PC-3 (cell line): Measurements from ENCODE around the gene SPG7. TPM values are rescaled to one million over a fixed set of nuclear protein-coding genes. Genes with fewer than 3 reads are reported as not detected.

Experiments
- ATAC-seq: fragments of 200-7000 bp; cut with Tn5 transposase; 2 replicates; pipeline ENCODE4 v1.9.1; 2020; ENCODE audit warnings: mild to moderate bottlenecking, moderate library complexity
- BruUV-seq: library from RNA; stranded (reverse); fragments of 400-500 nt; replicated peaks from 2 replicates; lab custom pipeline; 2021; lab: Mats Ljungman, UMichigan
- CTCF ChIA-PET: fragments of 300-600 bp; sonication (Branson Sonifier 250); formaldehyde crosslinking; loops from one replicate; lab custom pipeline; 2022; ENCODE audit warnings: antibody characterized with exemption; lab: Charles Lee
- POLR2A ChIA-PET: fragments of 300-600 bp; sonication (Branson Sonifier 250); formaldehyde crosslinking; loops from one replicate; lab custom pipeline; 2022; ENCODE audit warnings: antibody characterized with exemption; ENCODE audit not compliant: unreplicated experiment; lab: Charles Lee
- DNase-seq: peaks from one replicate; pipeline ENCODE4 v3.0.0-alpha.2; 2015
- H2AFZ ChIP-seq: fragments of 300-600 bp; sonication (generic); 2 replicates; pipeline ENCODE4 v1.6.0; 2016; ENCODE audit warnings: antibody characterized with exemption, low read length
- H3F3A ChIP-seq: fragments of 300-600 bp; sonication (generic); one replicate; pipeline ENCODE4 v1.6.0; 2017; ENCODE audit warnings: antibody characterized with exemption, low read length, control low read depth, mild to moderate bottlenecking; ENCODE audit not compliant: unreplicated experiment
- H3K27ac ChIP-seq: fragments of 300-600 bp; sonication (generic); 2 replicates; pipeline ENCODE4 v1.5.1; 2016; ENCODE audit warnings: mild to moderate bottlenecking, low read length
- H3K27me3 ChIP-seq: fragments of 300-600 bp; sonication (generic); 2 replicates; pipeline ENCODE4 v1.6.1; 2016; ENCODE audit warnings: low read length, mixed read lengths
- H3K36me3 ChIP-seq: fragments of 300-600 bp; sonication (generic); 2 replicates; pipeline ENCODE4 v1.6.1; 2016; ENCODE audit warnings: low read depth, mixed run types, low read length, mixed read lengths
- H3K4me1 ChIP-seq: fragments of 300-600 bp; sonication (generic); 2 replicates; pipeline ENCODE4 v1.5.1; 2016; ENCODE audit warnings: low read length; ENCODE audit not compliant: insufficient read depth
- H3K4me2 ChIP-seq: fragments of 300-600 bp; sonication (generic); 2 replicates; pipeline ENCODE4 v1.6.0; 2016; ENCODE audit warnings: low read length
- H3K4me3 ChIP-seq: fragments of 300-600 bp; sonication (generic); 2 replicates; pipeline ENCODE4 v1.5.1; 2016; ENCODE audit warnings: mild to moderate bottlenecking, low read length, mixed read lengths
- H3K79me2 ChIP-seq: fragments of 300-600 bp; sonication (generic); 2 replicates; pipeline ENCODE4 v1.6.1; 2017; ENCODE audit warnings: low read length, mixed read lengths
- H3K9ac ChIP-seq: fragments of 300-600 bp; sonication (generic); 2 replicates; pipeline ENCODE4 v1.6.0; 2016; ENCODE audit warnings: mild to moderate bottlenecking, low read length
- H3K9me2 ChIP-seq: fragments of 300-600 bp; sonication (generic); replicated peaks from 2 replicates; pipeline ENCODE4 v1.6.1; 2016; ENCODE audit warnings: mixed run types, low read length, mixed read lengths
- H3K9me3 ChIP-seq: fragments of 300-600 bp; sonication (generic); 2 replicates; pipeline ENCODE4 v1.6.1; 2016; ENCODE audit warnings: low read length, mixed read lengths
- H4K20me1 ChIP-seq: fragments of 300-600 bp; sonication (generic); 2 replicates; pipeline ENCODE4 v1.6.1; 2016; ENCODE audit warnings: low read length, mixed read lengths
- CTCF ChIP-seq: fragments of 300-600 bp; sonication (generic); conservative IDR thresholded peaks from 2 replicates; pipeline ENCODE4 v1.5.1; 2017; ENCODE audit warnings: antibody characterized with exemption, low read depth, mild to moderate bottlenecking, low read length
- EZH2 ChIP-seq: fragments of 300-600 bp; sonication (generic); IDR thresholded peaks from one replicate; pipeline ENCODE4 v1.6.1; 2017; ENCODE audit warnings: antibody characterized with exemption, mild to moderate bottlenecking, low read length; ENCODE audit not compliant: unreplicated experiment
- EZH2phosphoT487 ChIP-seq: fragments of 300-600 bp; sonication (generic); IDR thresholded peaks from 2 replicates; pipeline ENCODE4 v1.6.1; 2018; ENCODE audit warnings: mild to moderate bottlenecking, antibody characterized with exemption, low read length, borderline replicate concordance
- intact Hi-C: fragments of 100-400 bp; cut with micrococcal nuclease; formaldehyde crosslinking; loops from 2 replicates; pipeline ENCODE4 v1.9.0; 2023
- total RNA-seq: library from RNA; depleted of rRNA; stranded (reverse); fragments of >200 nt; gene quantifications from 2 replicates; pipeline ENCODE4 v1.2.3, GENCODE V29; 2014

SPG7 gene
- total RNA-seq, 1 experiment from 2014 or later, result 106 TPM

- no peak overlapping the region for H3K9ac ChIP-seq
- H3K27ac ChIP-seq, result no peak overlapping the region
- no peak for ATAC-seq
- H3K9me3 ChIP-seq, result no peaks in the 10 kb centered on the region
- no peaks in the 10 kb centered on the region for H4K20me1 ChIP-seq
- intact Hi-C loops, result no loop called here
- H3K4me3 ChIP-seq, result no peak overlapping the region
- no peak for TF ChIP-seq EZH2phosphoT487
- no peak for TF ChIP-seq EZH2
- no peak for TF ChIP-seq CTCF
- ChIA-PET CTCF (no interaction called here), POLR2A (no interaction called here)
- no peaks in the 10 kb centered on the region; the same call in 1 of the 2 replicates for H3K36me3 ChIP-seq
- no TSS peak for BruUV-seq
- no peak overlapping the region for H2AFZ ChIP-seq
- H3K4me1 ChIP-seq, result no peaks in the 10 kb centered on the region
- no peaks in the 10 kb centered on the region for H3F3A ChIP-seq
- no peaks in the 10 kb centered on the region for H3K79me2 ChIP-seq
- no peaks in the 10 kb centered on the region for H3K9me2 ChIP-seq
- no peaks in the 10 kb centered on the region for H3K27me3 ChIP-seq
- no peak overlapping the region for H3K4me2 ChIP-seq
- no peak for DNase-seq
Measured at GRCh38 chr16:89536886-89537548, 28.8 kb downstream of the SPG7 start.

- no peaks in the 10 kb centered on the region for H3K79me2 ChIP-seq
- ChIA-PET POLR2A (no interaction called here), CTCF (no interaction called here)
- intact Hi-C loops, result no loop called here
- H3F3A ChIP-seq, result no peaks in the 10 kb centered on the region
- no peak overlapping the region for H2AFZ ChIP-seq
- H3K27me3 ChIP-seq, result no peaks in the 10 kb centered on the region
- ATAC-seq (no peak), DNase-seq (no peak)
- no peak overlapping the region for H3K4me3 ChIP-seq
- no peak overlapping the region for H3K4me2 ChIP-seq
- no peaks in the 10 kb centered on the region for H4K20me1 ChIP-seq
- TF ChIP-seq CTCF (no peak), EZH2phosphoT487 (no peak), EZH2 (no peak)
- no peak overlapping the region for H3K9ac ChIP-seq
- H3K4me1 ChIP-seq, result no peaks in the 10 kb centered on the region
- no peaks in the 10 kb centered on the region for H3K9me3 ChIP-seq
- H3K36me3 ChIP-seq, result no peaks in the 10 kb centered on the region; the same call in 1 of the 2 replicates
- H3K9me2 ChIP-seq, result no peaks in the 10 kb centered on the region
- H3K27ac ChIP-seq, result no peak overlapping the region
- BruUV-seq, result no TSS peak
Measured at GRCh38 chr16:89537549-89537925, 29.3 kb downstream of the SPG7 start.

- no peak overlapping the region for H3K27ac ChIP-seq
- no TSS peak for BruUV-seq
- no peaks in the 10 kb centered on the region; the same call in 1 of the 2 replicates for H3K36me3 ChIP-seq
- POLR2A ChIA-PET, result no interaction called here
- no peak overlapping the region for H2AFZ ChIP-seq
- H4K20me1 ChIP-seq, result no peaks in the 10 kb centered on the region
- no peak overlapping the region for H3K4me2 ChIP-seq
- CTCF ChIA-PET, result no interaction called here
- H3K79me2 ChIP-seq, result no peaks in the 10 kb centered on the region
- no peaks in the 10 kb centered on the region for H3F3A ChIP-seq
- ATAC-seq, result no peak
- intact Hi-C loops, result no loop called here
- no peaks in the 10 kb centered on the region for H3K9me3 ChIP-seq
- H3K9me2 ChIP-seq, result no peaks in the 10 kb centered on the region
- no peak overlapping the region for H3K9ac ChIP-seq
- no peaks in the 10 kb centered on the region for H3K4me1 ChIP-seq
- no peak overlapping the region for H3K4me3 ChIP-seq
- H3K27me3 ChIP-seq, result no peaks in the 10 kb centered on the region
- TF ChIP-seq EZH2 (no peak), EZH2phosphoT487 (no peak), CTCF (no peak)
- no peak for DNase-seq
Measured at GRCh38 chr16:89538286-89538685, 30.1 kb downstream of the SPG7 start.
